Activated CD4-positive, alpha-beta T cell treated with anti-CD3 and anti-CD28 coated beads, Interleukin-2, amount 50 U/mL, for 48 hours (primary cell): ENCODE measurements around the gene SMC1B.
A peak's percentile ranks its signal among the peaks of the same experiment; 100 is the strongest.
"Not testable (repeated sequence)": the region's sequence is repeated elsewhere in the genome, so short reads cannot be mapped to it uniquely, and the experiment has no call there.

ENCODE experiments used
- DNase-seq, 2 experiments: peaks; one replicate each; pipeline ENCODE4 v3.0.0-alpha.2; 2020

SMC1B gene

DNA sequence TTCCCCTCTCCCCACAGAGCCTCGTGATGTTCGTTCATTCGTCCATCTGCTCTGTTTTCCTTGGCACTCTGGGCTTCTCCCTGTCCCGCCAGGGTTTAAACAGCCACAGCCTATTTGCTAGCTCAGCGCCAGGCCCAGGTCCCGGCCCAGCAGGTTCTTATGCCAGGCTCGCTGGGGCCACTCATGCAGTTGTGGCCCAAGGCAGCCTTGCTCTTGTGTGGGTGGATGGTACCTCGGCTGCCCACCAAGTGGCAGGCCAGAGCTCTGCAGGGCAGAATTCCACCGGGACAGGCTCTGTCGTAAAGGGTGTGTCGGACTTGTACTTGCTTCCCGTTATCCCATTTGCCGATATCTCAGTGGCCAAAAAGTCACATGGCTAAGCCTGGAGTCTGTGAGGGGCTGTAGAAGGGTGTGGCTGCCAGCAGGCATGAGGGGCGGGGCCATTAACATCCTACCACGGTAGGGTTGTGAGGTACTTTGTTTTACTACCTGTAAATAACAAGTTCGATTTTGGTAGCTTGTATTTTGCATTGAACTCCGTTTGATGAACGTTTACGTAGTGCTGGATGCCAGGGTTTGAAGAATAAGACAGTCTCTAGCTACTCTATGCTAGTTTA lies 95.7 kb downstream of the SMC1B start:
- DNase-seq = no peak

DNA sequence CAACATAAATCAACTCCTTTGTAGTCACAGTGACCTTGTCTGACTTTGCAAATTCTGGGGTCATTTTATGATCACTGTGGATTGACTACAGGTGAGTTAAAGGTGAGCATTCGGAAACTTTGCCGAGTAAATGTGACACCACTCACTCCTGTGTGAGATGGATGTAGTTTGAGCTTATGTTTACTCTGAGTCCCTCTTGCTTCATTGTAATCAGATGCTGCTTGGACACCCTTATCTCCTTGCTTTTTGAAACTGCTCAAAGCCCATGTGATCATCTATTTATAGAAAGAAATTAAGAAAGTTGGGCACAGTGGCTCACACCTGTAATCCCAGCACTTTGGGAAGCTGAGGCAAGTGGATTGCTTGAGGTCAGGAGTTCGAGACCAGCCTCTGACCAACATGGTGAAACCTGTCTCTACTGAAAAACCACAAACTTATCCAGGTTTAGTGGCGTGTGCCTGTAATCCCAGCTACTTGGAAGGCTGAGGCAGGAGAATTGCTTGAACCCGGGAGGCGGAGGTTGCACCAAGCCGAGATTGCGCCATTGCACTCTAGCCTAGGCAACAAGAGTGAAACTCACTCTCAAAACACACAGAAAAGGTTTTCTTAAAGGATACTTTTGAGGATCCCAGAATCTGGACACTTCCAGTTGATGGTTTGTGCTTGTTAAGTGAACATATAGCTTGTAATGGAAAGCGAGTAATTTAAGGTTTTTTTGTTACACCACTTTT lies 96.4 kb downstream of the SMC1B start:
- no peak for DNase-seq

DNA sequence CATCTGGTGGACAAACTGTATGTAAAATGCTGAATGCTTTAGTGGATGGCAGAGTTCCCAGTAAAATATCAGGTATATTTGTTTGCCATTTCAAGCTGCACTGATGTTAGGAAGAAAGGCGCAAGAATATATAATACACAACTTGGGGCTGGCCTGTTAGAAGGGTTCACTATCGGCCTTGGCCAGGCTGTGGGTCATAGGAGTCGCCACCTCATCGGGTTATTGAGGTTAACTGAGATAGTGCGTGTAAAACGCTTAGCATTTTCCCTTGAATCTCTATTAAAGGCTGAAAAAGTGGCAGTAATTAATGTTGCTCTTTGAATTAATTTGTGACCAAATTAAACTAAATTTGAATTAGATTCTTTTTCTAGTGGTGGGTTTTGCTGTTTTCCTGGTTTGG lies 98.6 kb downstream of the SMC1B start:
- no peak for DNase-seq

DNA sequence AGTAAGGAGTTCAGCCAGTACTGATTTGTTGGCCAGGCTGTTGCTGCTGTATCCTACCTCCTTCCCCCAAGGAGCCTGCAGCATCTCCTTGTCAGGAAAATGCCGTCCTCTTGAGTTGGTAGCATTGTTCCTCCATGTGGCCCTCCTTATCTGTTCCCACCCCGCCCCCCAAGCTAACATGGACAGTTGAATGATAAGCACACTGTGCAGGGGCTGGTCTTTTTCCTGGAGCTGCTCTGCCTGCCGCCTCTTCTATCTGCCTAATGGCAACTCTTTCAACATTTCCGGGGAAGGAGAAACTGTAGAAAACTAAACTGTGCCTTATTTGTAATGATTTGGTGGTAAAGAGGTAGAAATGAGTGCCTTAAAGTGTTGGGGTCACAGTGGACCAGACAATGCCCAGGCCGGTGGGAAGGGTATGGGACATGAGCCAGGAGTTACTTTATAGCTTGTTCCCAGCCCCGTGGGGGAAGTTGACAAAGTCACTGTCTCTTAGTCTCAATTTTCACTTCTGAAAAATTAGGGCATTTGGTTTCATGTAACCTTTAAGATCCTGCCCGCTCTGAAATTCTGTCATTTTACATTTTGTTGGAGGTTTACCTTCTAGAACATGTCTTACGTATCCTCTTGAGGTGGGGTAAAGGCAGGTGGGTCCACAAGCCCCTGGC lies 99.2 kb downstream of the SMC1B start:
- no peak for DNase-seq

DNA sequence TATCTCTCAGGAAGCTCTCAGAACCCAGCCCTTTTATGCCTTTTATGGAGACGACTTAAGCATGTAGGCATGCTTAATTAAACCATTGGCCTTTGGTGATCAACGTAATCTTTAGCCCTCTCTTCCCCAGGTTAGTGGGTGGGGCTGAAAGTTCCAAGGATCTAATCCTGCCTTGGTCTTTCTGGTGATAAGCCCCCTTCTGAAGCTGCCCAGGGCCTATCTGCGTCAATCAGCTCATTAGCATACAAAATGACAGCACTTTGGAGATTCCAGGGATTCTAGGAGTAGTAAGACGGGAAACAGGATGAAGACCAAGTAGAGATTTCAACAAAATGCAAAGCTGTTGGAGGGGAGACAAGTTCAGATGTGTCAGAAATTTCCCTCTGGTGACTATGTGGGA lies 100.5 kb downstream of the SMC1B start:
- DNase-seq = no peak

DNA sequence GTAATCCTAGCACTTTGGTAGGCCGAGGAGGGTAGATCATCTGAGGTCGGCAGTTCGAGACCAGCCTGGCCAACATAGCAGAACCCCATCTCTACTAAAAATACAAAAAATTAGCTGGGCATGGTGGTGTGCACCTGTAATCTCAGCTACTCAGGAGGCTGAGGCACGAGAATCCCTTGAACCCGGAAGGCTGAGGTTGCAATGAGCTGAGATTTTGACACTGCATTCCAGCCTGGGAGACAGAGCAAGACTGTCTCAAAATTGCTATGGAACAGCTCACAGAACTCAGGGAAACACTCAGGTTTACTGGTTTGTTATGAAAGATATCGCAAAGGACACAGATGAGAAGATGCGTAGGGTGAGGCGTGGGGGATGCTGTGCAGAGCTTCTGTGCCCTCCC lies 101.0 kb downstream of the SMC1B start:
- DNase-seq = no peak

DNA sequence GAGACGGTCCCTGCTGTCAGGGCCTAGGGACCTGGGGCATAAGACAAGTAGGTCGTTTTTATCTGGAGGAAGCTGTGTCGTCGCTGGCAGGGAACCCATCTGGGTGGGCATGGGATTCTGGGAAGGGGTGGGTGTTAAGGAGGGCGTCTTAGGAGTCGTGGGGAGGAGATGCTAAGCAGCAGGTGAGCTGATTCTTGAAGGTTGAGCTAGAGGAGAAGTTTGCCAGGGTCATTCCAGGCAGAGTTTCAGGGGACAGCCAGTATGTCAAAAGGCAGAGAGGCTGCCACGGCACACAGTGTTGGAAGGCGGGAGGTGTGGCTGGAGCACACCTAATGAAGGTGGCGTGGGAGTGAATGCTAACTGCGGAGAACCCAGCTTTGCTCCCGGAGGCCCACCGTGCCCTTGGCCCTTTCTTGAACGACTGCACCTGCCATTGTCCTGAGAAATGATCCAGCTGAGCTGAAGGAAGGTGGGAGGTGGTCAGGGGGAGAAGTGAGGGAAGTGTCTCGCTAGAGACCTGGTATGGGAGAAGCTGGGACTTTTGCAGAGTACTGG lies 102.3 kb downstream of the SMC1B start:
- DNase-seq = no peak

DNA sequence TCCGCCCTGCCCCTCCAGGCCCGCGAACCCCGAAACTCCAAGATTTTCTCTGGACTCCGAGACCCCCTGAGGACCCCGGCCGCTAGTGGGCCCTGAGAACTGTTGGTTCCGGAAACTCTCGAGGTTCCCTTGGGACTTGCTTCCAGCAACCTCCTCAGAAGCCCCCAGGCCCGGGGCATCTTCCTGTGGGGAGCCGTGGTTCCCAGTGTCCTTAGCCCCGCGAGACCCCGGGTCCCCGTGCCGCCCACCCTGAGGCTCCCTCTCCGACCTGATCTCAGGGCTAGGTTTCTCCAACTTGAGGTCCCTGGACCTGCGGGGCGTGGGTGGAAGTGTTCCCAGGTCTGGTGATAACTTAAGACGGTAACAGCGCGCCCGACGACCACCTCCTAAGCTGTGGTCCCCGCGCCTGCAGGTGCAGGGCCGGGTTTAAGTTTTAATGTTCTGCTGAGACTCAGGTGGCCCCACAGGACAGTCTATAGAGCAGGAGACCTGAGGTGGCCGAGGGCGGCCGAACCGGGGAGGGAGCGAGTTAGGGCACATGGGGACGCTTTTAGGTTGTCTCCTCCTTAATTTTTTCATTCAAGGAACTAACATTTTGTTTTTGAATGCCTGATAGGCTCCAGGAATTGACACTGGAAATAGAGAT lies 102.9 kb downstream of the SMC1B start:
- DNase-seq = peak; percentile 22 to 43

DNA sequence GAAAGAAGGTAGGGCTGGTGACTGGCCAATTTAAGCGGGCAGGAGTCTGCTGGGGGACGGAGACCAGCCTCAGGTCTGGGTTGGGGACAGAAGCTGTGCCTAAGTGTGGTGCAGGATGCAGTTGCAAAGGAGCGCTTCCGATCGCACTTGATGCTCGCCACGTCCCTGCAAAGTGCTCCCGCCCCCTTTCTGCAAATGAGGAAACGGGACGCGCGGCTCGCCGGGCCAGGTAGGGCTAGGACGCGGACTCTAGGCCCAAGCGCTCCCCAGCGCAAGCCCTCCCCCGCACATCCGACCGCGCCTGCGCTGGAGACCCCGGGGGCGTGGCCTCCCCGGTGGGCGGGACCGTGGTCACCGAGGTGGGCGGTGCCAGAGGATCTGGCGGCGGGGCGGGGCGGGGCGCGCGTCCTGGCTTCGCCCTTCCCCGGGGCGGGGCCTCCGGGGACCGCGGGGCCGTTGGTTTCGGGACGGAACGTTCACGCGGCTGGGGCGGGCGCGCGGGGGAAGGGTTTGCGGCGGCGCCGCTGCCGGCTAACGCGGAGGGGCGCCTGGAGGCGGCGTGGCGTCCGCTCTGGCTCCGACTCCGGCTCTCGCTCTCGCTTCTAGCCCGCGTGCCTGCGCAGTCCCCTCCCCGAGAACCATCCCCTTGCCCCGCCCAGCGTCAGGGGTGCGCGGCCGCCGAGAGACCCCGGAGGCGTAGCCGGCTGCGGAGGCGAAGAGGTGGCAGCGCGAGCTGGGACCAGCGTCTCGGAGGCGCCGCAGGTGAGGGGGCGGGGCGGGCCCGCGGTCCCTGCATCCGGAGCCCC lies 103.8 kb downstream of the SMC1B start, which contains the start of gene FAM118A:
Gene FAM118A (plus strand): TSS at position 513 of the 806 bp plus-strand sequence. CDS start 12,446 bp downstream, outside the sequence.
- DNase-seq = peak; percentile 95 to 96

DNA sequence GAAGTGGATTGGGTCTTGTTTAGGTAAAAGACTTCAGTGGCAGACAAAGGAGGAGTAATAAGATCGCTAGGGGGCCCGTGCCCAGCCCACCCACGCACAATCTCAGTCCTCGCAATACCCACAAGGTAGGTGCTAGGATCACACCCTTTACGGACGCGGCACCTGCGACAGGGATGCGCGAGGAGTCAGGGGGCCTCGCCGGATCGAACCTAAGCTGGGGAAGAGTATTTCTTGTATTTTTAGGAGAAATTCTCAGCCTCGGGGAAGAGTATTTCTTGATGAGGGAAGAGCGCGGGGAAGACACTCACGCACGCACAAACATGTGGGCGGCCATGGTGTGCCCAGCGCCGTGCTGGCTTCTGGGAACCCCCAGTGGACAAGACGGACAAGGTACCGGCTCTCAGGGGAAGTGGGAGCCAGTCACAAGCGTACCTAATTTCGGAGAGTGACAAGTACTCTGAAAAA lies 104.4 kb downstream of the SMC1B start:
- peak; percentile 21 to 33 for DNase-seq

DNA sequence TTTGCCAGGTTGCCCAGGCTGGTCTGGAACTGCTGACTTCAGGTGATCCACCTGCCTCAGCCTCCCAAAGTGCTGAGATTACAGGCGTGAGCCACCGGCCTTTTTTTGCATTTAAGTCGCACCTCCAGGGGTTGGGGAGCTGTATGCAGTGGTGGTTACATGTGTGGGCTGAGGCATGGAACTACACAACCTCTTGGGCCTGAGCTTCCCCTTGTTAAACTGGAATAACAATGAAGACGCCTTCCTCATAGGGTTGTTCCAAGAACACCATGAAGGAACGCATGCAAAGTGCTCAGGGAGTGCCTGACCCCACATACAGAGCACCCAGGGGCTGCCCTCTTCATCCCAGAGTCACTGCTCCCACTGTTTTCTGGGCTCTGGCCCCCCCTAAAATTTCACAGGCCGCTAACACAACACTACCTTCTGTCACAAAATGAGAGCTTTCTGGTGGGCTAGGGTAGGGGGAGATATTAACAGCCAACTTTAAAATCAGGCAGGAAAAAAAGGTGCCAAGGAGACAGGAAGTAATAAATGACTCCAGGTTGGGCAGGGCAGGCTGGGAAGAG lies 104.9 kb downstream of the SMC1B start:
- DNase-seq = no peak

DNA sequence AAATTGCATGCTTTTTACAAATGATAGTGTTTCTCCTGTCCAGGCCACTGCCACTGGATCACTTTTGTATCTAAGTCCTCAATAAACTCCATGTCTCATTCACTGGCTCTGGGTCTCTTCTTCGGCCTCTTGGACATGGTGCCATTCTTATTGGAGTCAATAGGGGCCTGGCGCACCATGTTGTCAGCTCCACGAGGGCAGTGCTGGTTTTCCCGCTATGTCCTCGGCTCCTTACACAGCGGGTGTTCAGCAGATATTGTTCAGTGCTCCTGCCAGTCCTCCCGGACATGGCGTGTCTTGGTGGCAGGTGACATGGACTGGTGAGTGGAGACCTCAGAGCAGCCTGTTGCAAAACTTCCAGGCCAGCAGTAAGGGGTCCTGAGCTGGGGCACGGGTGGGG lies 107.3 kb downstream of the SMC1B start:
- no peak for DNase-seq

DNA sequence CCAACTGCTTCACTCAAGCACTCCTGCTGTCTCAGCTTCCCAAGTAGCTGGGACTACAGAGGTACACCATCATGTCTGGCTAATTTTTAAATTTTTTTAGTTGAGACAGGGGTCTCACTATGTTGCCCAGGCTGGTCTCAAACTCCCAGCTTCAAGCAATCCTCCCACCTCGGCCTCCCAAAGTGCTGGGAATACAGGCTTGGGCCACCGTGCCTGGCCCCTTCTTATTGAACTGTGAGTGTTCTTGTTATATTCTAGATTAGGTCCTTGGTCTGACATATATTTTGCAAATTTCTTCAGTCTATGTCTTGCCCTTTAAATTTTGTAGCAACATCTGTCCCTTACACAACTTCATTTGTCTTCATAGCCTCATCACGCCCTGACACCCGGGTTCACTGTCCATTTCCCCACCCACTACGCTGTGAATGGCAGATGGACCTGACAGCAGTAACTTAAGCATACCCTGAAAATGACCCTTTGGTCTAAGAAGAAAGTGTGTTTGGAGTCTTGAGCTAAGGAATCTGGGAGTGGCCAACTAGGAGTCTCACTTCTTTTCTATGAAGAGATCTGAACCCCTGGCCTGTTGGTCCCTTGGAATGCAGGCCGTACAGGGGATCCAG lies 107.8 kb downstream of the SMC1B start:
- DNase-seq = no peak

DNA sequence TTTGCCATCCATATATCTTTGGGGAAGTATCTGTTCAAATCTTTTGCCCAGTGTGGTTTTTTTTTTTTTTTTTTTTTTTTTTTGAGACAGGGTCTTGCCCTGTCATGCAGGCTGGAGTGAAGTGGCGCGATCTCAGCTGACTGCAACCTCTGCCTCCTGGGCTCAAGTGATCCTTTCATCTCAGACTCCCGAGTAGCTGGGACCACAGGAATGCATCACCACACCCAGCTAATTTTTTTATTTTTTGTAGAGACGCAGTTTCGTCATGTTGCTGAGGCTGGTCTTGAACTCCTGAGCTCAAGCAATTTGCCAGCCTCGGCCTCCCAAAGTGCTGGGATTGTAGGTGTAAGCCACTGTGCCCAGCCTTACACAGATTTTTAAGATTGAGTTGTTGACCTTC lies 108.4 kb downstream of the SMC1B start:
- no peak for DNase-seq

DNA sequence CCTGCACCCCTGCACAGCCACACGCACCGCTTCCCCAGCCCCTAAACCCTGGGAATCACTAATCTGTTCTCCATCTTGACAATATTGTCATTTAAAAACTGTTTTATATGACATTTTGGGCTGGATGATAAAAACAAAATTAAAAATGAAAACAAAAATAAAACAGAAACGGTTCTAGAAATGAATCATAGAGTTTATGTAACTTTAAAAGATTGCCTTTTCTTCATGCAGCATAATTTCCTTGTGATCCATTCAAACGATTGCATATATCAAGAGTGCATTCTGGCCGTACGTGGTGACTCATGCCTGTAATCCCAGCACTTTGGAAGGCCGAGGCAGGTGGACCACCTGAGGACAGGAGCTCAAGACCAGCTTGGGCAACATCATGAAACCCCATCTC lies 110.2 kb downstream of the SMC1B start:
- DNase-seq = no peak

DNA sequence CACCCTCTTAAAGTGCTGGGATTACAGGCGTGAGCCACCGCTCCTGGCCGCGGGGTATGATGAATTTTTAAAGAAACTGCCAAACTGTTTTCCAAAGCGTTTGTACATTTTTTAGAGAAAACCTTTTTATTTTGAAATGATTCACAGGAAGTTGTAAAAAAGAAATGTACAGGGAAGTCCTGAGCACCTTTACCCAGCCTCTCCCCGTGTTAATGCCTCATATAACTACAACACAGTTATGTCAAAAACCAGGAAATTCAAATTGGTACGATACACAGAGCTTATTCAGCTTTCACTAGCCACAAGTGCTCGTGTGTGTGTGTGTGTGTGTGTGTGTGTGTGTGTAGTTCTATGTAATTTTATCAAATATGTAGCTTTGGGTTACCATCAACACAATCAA lies 110.6 kb downstream of the SMC1B start:
- DNase-seq = no peak

DNA sequence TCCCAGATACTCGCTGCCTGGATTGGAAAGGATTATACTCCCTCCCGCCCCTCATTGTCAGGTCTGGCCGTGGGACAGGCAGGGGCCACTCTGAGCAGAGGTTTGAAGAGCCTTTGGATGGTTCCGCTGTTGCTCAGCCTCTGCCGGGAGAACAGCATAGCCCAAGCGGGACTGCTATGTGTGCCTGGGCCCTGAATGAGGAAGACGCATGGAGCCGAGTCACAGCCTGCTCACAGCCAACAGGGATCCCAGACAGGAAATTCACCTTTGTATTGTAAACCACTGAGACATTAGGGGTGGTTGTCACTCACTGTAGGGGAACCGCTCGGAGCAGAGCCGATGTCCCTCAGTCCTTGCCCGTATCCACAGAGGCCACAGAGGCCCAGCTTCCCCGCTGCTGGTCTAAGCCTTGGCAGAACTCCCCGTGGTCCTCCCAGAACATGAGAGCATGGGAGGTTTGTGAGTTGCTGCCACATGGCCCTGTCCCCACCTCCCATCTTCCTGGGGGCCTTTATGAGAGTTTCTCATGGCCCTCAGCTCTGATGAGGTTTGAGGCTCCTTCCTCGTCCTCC lies 114.4 kb downstream of the SMC1B start:
- no peak for DNase-seq

DNA sequence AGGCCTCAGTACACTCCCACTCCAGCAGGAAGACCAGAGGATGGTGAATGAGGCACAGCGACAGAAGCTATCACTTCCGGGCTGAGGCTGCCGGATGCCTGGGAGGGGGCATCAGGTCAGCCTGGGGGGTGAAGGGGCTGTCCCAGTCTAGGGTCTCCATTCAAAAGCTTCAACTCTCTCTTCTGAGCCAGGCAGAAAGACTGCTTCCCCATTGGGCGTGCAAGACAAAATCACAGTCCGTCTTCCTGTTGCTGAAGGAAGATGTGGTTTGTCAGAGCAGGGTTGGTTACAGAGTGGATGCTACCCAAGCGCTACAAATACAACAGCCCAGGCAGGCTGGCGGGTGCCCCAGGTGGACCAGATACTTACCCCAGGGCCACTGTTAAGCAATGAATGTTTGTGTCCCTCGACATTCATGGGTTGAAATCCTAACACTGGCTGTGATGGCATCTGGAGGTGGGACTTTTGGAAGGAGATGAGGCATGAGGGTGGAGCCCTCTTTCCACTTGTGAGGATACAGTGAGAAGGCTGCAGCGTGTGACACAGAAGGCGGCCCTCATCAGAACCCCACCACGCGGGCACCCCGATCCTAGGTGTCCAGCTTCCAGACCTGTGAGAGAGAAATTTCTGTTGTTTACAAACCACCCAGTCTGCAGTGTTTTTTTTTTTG lies 116.6 kb downstream of the SMC1B start:
- DNase-seq = no peak

DNA sequence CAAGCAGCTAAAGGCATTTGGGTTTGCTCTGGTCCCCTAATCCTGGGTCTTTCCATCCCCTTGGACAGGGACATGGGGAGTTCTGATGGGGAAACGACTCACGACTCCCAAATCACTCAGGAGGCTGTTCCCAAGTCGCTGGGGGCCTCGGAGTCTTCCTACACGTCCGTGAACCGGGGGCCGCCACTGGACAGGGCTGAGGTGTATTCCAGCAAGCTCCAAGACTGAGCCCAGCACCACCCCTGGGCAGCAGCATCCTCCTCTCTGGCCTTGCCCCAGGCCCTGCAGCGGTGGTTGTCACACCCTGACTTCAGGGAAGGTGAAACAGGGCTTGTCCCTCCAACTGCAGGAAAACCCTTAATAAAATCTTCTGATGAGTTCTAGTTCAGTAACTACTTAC lies 117.9 kb downstream of the SMC1B start:
- no peak for DNase-seq

DNA sequence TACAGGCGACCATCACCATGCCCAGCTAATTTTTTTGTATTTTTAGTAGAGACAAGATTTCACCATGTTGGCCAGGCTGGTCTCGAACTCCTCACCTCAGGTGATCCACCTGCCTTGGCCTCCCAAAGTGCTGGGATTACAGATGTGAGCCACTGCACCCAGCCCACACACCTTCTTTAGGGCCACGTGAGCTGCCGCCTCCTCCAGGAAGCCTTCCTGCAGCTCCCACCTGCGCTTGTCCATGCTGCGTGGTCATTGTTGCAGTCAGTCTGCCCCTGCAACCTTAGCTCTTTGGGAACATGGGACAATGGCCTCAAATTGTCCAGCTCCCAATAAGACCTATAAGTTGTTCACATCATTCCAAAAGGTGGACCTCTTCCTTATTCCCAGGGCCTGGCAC lies 118.4 kb downstream of the SMC1B start:
- not testable (repeated sequence) for DNase-seq
